ENCODE results near the gene BPIFB6. TPM values are rescaled to one million over a fixed set of nuclear protein-coding genes. Genes with fewer than 3 reads are reported as not detected.

The BPIFB6 gene
- total and polyA plus RNA-seq, 7 donors: not detected

DNA sequence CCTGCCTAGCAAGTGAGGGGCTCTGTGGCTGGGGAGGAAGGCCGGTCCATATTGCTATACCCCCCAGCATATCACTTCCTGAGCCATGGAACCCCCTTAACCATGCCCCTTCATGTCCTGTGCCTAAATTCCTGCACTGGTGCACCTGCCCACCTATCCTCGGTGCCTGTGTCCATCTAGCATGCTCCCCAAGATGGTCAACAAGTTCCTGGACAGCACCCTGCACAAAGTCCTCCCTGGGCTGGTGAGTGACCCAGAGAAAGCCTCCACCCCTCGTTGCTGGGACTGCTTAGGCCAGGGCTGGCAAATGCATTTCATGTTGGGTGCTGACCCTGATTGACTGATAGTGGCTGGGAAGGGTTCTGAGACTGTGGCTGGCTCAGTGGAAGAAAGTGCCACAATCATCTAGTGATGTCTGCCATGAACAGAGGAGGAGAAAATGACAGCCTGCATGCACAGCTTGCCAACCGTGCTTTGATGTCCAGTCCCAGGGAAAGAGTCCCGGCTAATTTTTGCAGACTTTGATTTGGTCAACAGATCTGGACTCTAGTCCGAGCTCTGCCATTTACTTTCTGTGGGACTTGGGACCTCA, 3.5 kb downstream of the BPIFB6 start:
- Histone ChIP-seq H3K27ac (no peak overlapping the region), H3K27me3 (no peaks in the 10 kb centered on the region), H3K36me3 (no peaks in the 10 kb centered on the region), H3K4me1 (no peaks in the 10 kb centered on the region), H3K4me3 (no peak overlapping the region), H3K9me3 (no peaks in the 10 kb centered on the region)
- DNase-seq: no peak
- 72 to 81% methylated on average over 6 of the region's 6 CpGs for WGBS, 2 donors
- intact Hi-C loops (cut with DNase I): no loop called here
- TF ChIP-seq POLR2AphosphoS5 (IDR thresholded peaks at IDR 0.05) (no peak), POLR2A (IDR thresholded peaks at IDR 0.05) (no peak), EP300 (IDR thresholded peaks at IDR 0.05) (no peak)
- TF ChIP-seq, protein P1, sequence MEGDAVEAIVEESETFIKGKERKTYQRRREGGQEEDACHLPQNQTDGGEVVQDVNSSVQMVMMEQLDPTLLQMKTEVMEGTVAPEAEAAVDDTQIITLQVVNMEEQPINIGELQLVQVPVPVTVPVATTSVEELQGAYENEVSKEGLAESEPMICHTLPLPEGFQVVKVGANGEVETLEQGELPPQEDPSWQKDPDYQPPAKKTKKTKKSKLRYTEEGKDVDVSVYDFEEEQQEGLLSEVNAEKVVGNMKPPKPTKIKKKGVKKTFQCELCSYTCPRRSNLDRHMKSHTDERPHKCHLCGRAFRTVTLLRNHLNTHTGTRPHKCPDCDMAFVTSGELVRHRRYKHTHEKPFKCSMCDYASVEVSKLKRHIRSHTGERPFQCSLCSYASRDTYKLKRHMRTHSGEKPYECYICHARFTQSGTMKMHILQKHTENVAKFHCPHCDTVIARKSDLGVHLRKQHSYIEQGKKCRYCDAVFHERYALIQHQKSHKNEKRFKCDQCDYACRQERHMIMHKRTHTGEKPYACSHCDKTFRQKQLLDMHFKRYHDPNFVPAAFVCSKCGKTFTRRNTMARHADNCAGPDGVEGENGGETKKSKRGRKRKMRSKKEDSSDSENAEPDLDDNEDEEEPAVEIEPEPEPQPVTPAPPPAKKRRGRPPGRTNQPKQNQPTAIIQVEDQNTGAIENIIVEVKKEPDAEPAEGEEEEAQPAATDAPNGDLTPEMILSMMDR (IDR thresholded peaks at IDR 0.05): no peak

DNA sequence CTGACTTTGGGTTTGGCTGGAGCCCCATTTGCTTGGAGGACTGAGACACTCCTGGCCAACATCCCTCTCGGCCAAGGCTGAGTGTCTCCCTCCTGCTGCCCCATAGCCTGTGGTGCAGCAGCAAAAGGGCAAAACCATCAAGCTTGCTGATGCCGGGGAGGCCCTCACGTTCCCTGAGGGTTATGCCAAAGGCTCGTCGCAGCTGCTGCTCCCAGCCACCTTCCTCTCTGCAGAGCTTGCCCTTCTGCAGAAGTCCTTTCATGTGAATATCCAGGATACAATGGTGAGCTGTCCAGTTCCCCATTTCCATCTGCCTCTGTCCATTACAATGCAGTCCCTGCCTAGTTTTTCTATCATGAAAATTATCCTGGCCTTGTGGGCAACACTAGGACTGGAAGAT, 6.0 kb downstream of the BPIFB6 start:
- DNase-seq: no peak
- WGBS, 2 donors: 69 to 72% methylated on average over 5 of the region's 5 CpGs

GRCh38 chr20:33038243-33038642, 6.8 kb downstream of the BPIFB6 start:
- H3K36me3 ChIP-seq: no peaks in the 10 kb centered on the region
- no peak overlapping the region for H3K4me3 ChIP-seq
- no peaks in the 10 kb centered on the region for H3K27me3 ChIP-seq
- H3K4me1 ChIP-seq: no peaks in the 10 kb centered on the region
- TF ChIP-seq POLR2AphosphoS5 (IDR thresholded peaks at IDR 0.05) (no peak), POLR2A (IDR thresholded peaks at IDR 0.05) (no peak), EP300 (IDR thresholded peaks at IDR 0.05) (no peak)
- TF ChIP-seq, protein P1 (IDR thresholded peaks at IDR 0.05): no peak
- WGBS, 2 donors: 92 to 93% methylated on average over 4 of the region's 4 CpGs
- intact Hi-C loops (cut with DNase I): no loop called here
- no peak for DNase-seq
- no peaks in the 10 kb centered on the region for H3K9me3 ChIP-seq
- H3K27ac ChIP-seq: no peak overlapping the region

More for the DNA sequence above, 6.0 kb downstream of the BPIFB6 start:
- TF ChIP-seq POLR2AphosphoS5 (IDR thresholded peaks at IDR 0.05) (no peak), POLR2A (IDR thresholded peaks at IDR 0.05) (no peak), EP300 (IDR thresholded peaks at IDR 0.05) (no peak)
- TF ChIP-seq, protein P1 (IDR thresholded peaks at IDR 0.05): no peak
- no peak overlapping the region for H3K27ac ChIP-seq
- no peaks in the 10 kb centered on the region for H3K9me3 ChIP-seq
- H3K4me1 ChIP-seq: no peaks in the 10 kb centered on the region
- no peaks in the 10 kb centered on the region for H3K27me3 ChIP-seq
- intact Hi-C loops (cut with DNase I): no loop called here
- H3K4me3 ChIP-seq: no peak overlapping the region
- H3K36me3 ChIP-seq: no peaks in the 10 kb centered on the region

- 88% methylated on average over 3 of the region's 3 CpGs for WGBS, 2 donors
- H3K27ac ChIP-seq: no peak overlapping the region
- no peak overlapping the region for H3K4me3 ChIP-seq
- no peak for TF ChIP-seq POLR2A (IDR thresholded peaks at IDR 0.05)
- TF ChIP-seq, protein P1 (IDR thresholded peaks at IDR 0.05): no peak
- no peak for TF ChIP-seq POLR2AphosphoS5 (IDR thresholded peaks at IDR 0.05)
- no peak for TF ChIP-seq EP300 (IDR thresholded peaks at IDR 0.05)
- intact Hi-C loops (cut with DNase I): no loop called here
- H3K36me3 ChIP-seq: no peaks in the 10 kb centered on the region
- peaks cover 0 to 8% (median 4%) of the 10 kb centered on the region in 4 donors for H3K9me3 ChIP-seq
- no peaks in the 10 kb centered on the region for H3K27me3 ChIP-seq
- DNase-seq: no peak
- H3K4me1 ChIP-seq: no peaks in the 10 kb centered on the region
Measured at GRCh38 chr20:33042430-33042829, 11.0 kb downstream of the BPIFB6 start.

Data from sigmoid colon (tissue), 7 donors.